HG03575 (cell line): ENCODE measurements around the gene CSTPP1.
A peak's percentile ranks its signal among the peaks of the same experiment; 100 is the strongest.
"Not testable (repeated sequence)": the region's sequence is repeated elsewhere in the genome, so short reads cannot be mapped to it uniquely, and the experiment has no call there.

Experiments used
- ATAC-seq: cut with Tn5 transposase; IDR thresholded peaks from one replicate; pipeline ENCODE4 v1.9.1; 2021; ENCODE audit not compliant: unreplicated experiment, insufficient number of reproducible peaks, low FRiP score; ENCODE audit errors: extremely low read depth

The CSTPP1 gene

GRCh38 chr11:47108214-47108613, 171.7 kb downstream of the CSTPP1 start:
- no peak for ATAC-seq

- no peak for ATAC-seq
These were observed 172.6 kb downstream of the CSTPP1 start for GRCh38 chr11:47109051-47109726.

GRCh38 chr11:47109727-47110246, 173.2 kb downstream of the CSTPP1 start:
- no peak for ATAC-seq

GRCh38 chr11:47111318-47111804, 174.8 kb downstream of the CSTPP1 start:
- peak; percentile 61 for ATAC-seq

GRCh38 chr11:47112941-47113340, 176.4 kb downstream of the CSTPP1 start:
- ATAC-seq: not testable (repeated sequence)

- ATAC-seq: not testable (repeated sequence)
These were observed 182.6 kb downstream of the CSTPP1 start for GRCh38 chr11:47118958-47119688.

- ATAC-seq: no peak
These were observed 184.5 kb downstream of the CSTPP1 start for GRCh38 chr11:47121056-47121455.

GRCh38 chr11:47121731-47122130, 185.2 kb downstream of the CSTPP1 start:
- no peak for ATAC-seq

GRCh38 chr11:47123094-47123493, 186.5 kb downstream of the CSTPP1 start:
- no peak for ATAC-seq

- ATAC-seq: no peak
These were observed 188.1 kb downstream of the CSTPP1 start for GRCh38 chr11:47124675-47125074.

GRCh38 chr11:47125083-47125482, 188.5 kb downstream of the CSTPP1 start:
- no peak for ATAC-seq

GRCh38 chr11:47127213-47127612, 190.7 kb downstream of the CSTPP1 start:
- ATAC-seq: no peak

- ATAC-seq: no peak
These were observed 194.0 kb downstream of the CSTPP1 start for GRCh38 chr11:47130543-47130942.

GRCh38 chr11:47131136-47131535, 194.6 kb downstream of the CSTPP1 start:
- ATAC-seq: no peak

GRCh38 chr11:47132490-47132889, 195.9 kb downstream of the CSTPP1 start:
- ATAC-seq: no peak

GRCh38 chr11:47132981-47133380, 196.4 kb downstream of the CSTPP1 start:
- no peak for ATAC-seq

- ATAC-seq: no peak
These were observed 199.8 kb downstream of the CSTPP1 start for GRCh38 chr11:47136327-47136726.

GRCh38 chr11:47136921-47137320, 200.4 kb downstream of the CSTPP1 start:
- no peak for ATAC-seq

GRCh38 chr11:47137476-47137875, 200.9 kb downstream of the CSTPP1 start:
- ATAC-seq: no peak

- ATAC-seq: no peak
These were observed 203.3 kb downstream of the CSTPP1 start for GRCh38 chr11:47139878-47140277.
